ENCODE measurements around the gene TMTC2. TPM values are rescaled to one million over a fixed set of nuclear protein-coding genes. Genes with fewer than 3 reads are reported as not detected.

Gene TMTC2
- polyA plus RNA-seq, 1 experiment: 1.6 TPM

GRCh38 chr12:83183132-83183531 is 496.4 kb downstream of the TMTC2 start:
- DNase-seq (ENCODE audit: low read depth, low spot score): no peak
- ChIA-PET CTCF (interaction anchor here (0.6 kb wide), 1 partner anchor 29 kb away, joined by 4 read pairs; no protein-coding TSS in a partner anchor), POLR2A (no interaction called here)
- Histone ChIP-seq H3K27ac (ENCODE audit: low read depth, low read length) (no peak overlapping the region), H3K9me3 (ENCODE audit: control insufficient read depth, insufficient read depth, low read length) (no peaks in the 10 kb centered on the region), H3K27me3 (ENCODE audit: control insufficient read depth, insufficient read depth, low read length) (no peaks in the 10 kb centered on the region), H3K4me3 (ENCODE audit: low read depth, low read length) (no peak overlapping the region)
- TF ChIP-seq CTCF (IDR thresholded peaks at IDR 0.05; ENCODE audit: low read depth, low read length): no peak

Small RNAs within 50 kb of the gene (small RNA-seq; reads per million reads assigned to genes)
- gene RNU6-977P (ENCODE audit: insufficient read length, low read depth): not detected
